K562 (cell line): ENCODE results near the gene WASF2. TPM values are rescaled to one million over a fixed set of nuclear protein-coding genes. Genes with fewer than 3 reads are reported as not detected.

Experiments used
- ATAC-seq: fragments of 200-7000 bp; cut with Tn5 transposase; 3 replicates; pipeline ENCODE4 v1.9.1; 2020; ENCODE audit warnings: moderate library complexity
- BruUV-seq: library from RNA; stranded (reverse); fragments of 400-500 nt; replicated peaks from 2 replicates; lab custom pipeline; 2021; lab: Mats Ljungman, UMichigan
- CTCF ChIA-PET: fragments of 300-600 bp; formaldehyde crosslinking; extraction: SDS; loops from one replicate; lab custom pipeline; 2021; ENCODE audit warnings: low intra/inter-chr PET ratio; lab: Yijun Ruan, JAX
- POLR2A ChIA-PET: fragments of 300-600, 350-650 bp; sonication (Branson Sonifier 250); formaldehyde crosslinking; extraction: SDS; loops from one replicate; lab custom pipeline; 2021; ENCODE audit warnings: antibody characterized with exemption, inconsistent platforms; lab: Yijun Ruan, JAX
- DNase-seq, 4 experiments: peaks; one replicate each; pipeline versions ENCODE4 v3.0.0 to v3.0.0-alpha.2; 2011 to 2018; ENCODE audit warnings: low spot score in 3 of 4, mixed read lengths in 3 of 4; ENCODE audit errors: extremely low read depth in 1 of 4
- FAIRE-seq: peaks from 2 replicates; lab custom pipeline; 2011; peaks lifted over from hg19 to GRCh38; lab: Jason Lieb, UNC
- H2AFZ ChIP-seq: 2 replicates; pipeline ENCODE4 v1.6.0; 2011; ENCODE audit warnings: low read depth, low read length, control low read depth, inconsistent platforms
- H3K27ac ChIP-seq: fragments of 200-600 bp; 3 replicates; pipeline ENCODE4 v1.8.0; 2011; ENCODE audit warnings: low read depth, mild to moderate bottlenecking, control low read depth, inconsistent platforms, low read length, moderate library complexity, mixed read lengths; ENCODE audit errors: extremely low read depth
- H3K27me3 ChIP-seq, 2 experiments: fragments of 300-600 bp in 1 of 2; 2 replicates in 1 of 2; 3 replicates in 1 of 2; pipeline versions ENCODE4 v1.6.0 to v1.8.0; 2011; ENCODE audit warnings: inconsistent platforms in 2 of 2, low read length in 2 of 2, mild to moderate bottlenecking in 1 of 2, mixed read lengths in 1 of 2, moderate library complexity in 1 of 2; ENCODE audit not compliant: control insufficient read depth in 2 of 2, insufficient read depth in 2 of 2
- H3K36me3 ChIP-seq: fragments of 300-600 bp; 3 replicates; pipeline ENCODE4 v1.8.0; 2011; ENCODE audit warnings: mild to moderate bottlenecking, low read length, inconsistent platforms; ENCODE audit not compliant: control insufficient read depth, insufficient read depth
- H3K4me1 ChIP-seq, 2 experiments: fragments of 200-600 bp in 1 of 2; replicated peaks in 1 of 2; 2 replicates in 1 of 2; 3 replicates in 1 of 2; pipeline versions ENCODE4 v1.5.1 to v1.8.0; 2011; ENCODE audit warnings: inconsistent platforms in 2 of 2, low read length in 2 of 2, mild to moderate bottlenecking in 1 of 2, mixed read lengths in 1 of 2, moderate library complexity in 1 of 2; ENCODE audit not compliant: control insufficient read depth in 2 of 2, insufficient read depth in 2 of 2
- H3K4me2 ChIP-seq: 2 replicates; pipeline ENCODE4 v1.6.1; 2011; ENCODE audit warnings: low read length, control low read depth, inconsistent platforms, mixed read lengths; ENCODE audit not compliant: insufficient read depth
- H3K4me3 ChIP-seq: fragments of 200-600 bp; sonication (generic), shearing (Covaris generic); 2 replicates; pipeline ENCODE4 v1.5.1; 2016; ENCODE audit warnings: control low read depth, inconsistent platforms
- H3K79me2 ChIP-seq: fragments of 200-600 bp; 3 replicates; pipeline ENCODE4 v1.8.0; 2011; ENCODE audit warnings: low read length, inconsistent platforms; ENCODE audit not compliant: control insufficient read depth, insufficient read depth
- H3K9ac ChIP-seq, 2 experiments: 2 replicates each; pipeline versions ENCODE4 v1.6.0 to v1.6.1; 2011; ENCODE audit warnings: low read depth in 2 of 2, low read length in 2 of 2, control low read depth in 1 of 2, inconsistent platforms in 1 of 2, mild to moderate bottlenecking in 1 of 2, mixed read lengths in 1 of 2; ENCODE audit not compliant: insufficient read depth in 1 of 2
- H3K9me1 ChIP-seq: one replicate; pipeline ENCODE4 v1.6.0; 2011; ENCODE audit warnings: inconsistent platforms, mild to moderate bottlenecking, low read length, moderate library complexity; ENCODE audit not compliant: control insufficient read depth, insufficient read depth
- H3K9me3 ChIP-seq: replicated peaks from 2 replicates; pipeline ENCODE4 v1.5.1; 2011; ENCODE audit warnings: low read depth, low read length, inconsistent platforms; ENCODE audit not compliant: control insufficient read depth, insufficient read depth
- H4K20me1 ChIP-seq: replicated peaks from 2 replicates; pipeline ENCODE4 v1.6.1; 2011; ENCODE audit warnings: low read length, inconsistent platforms, mixed read lengths; ENCODE audit not compliant: control insufficient read depth, insufficient read depth
- ARID4B ChIP-seq: sonication (generic); formaldehyde crosslinking; IDR thresholded peaks from 2 replicates; pipeline ENCODE4 v1.8.0; 2022; ENCODE audit warnings: mild to moderate bottlenecking, missing genetic modification reagents
- DACH1 ChIP-seq: fragments of 450-650 bp; IDR thresholded peaks from 2 replicates; pipeline ENCODE4 v1.6.1; 2018; ENCODE audit not compliant: partially characterized antibody
- EGR1 ChIP-seq: fragments of 450-650 bp; conservative IDR thresholded peaks from 2 replicates; pipeline ENCODE4 v1.6.1; 2017; ENCODE audit warnings: mild to moderate bottlenecking
- HNRNPLL ChIP-seq: fragments of 200-400 bp; formaldehyde crosslinking; IDR thresholded peaks from 2 replicates; pipeline ENCODE4 v1.6.1; 2017; ENCODE audit warnings: low read length, low read depth, mild to moderate bottlenecking; ENCODE audit not compliant: poor library complexity, severe bottlenecking
- KDM2B ChIP-seq: fragments of 250-450 bp; sonication (Bioruptor Pico); IDR thresholded peaks from 2 replicates; pipeline ENCODE4 v1.8.0; 2021; ENCODE audit warnings: mild to moderate bottlenecking, moderate library complexity
- KDM4B ChIP-seq, 2 experiments: fragments of 450-650 bp in 1 of 2; sonication (generic) in 1 of 2; IDR thresholded peaks; 2 replicates each; pipeline ENCODE4 v1.6.1; 2016 to 2017; ENCODE audit warnings: borderline replicate concordance in 2 of 2, antibody characterized with exemption in 1 of 2, low read depth in 1 of 2, mild to moderate bottlenecking in 1 of 2
- MYNN ChIP-seq, 2 experiments: sonication (generic); formaldehyde crosslinking in 1 of 2; IDR thresholded peaks; 2 replicates each; pipeline versions ENCODE4 v1.5.0 to v1.6.1; 2016 to 2020; ENCODE audit warnings: antibody characterized with exemption in 1 of 2, missing genetic modification reagents in 1 of 2
- NR4A1 ChIP-seq, 2 experiments: fragments of 250-450 bp in 1 of 2; fragments of 450-650 bp in 1 of 2; sonication (Bioruptor Pico) in 1 of 2; IDR thresholded peaks; 2 replicates each; pipeline versions ENCODE4 v1.4.0 to v1.6.1; 2016 to 2020; ENCODE audit warnings: mild to moderate bottlenecking in 2 of 2, missing compliant biosample characterization in 1 of 2, missing genetic modification characterization in 1 of 2, moderate library complexity in 1 of 2
- RBM22 ChIP-seq: fragments of 200-400 bp; formaldehyde crosslinking; IDR thresholded peaks from 2 replicates; pipeline ENCODE4 v1.6.1; 2018; ENCODE audit warnings: low read length, low read depth; ENCODE audit not compliant: poor library complexity, severe bottlenecking
- TCF7 ChIP-seq: sonication (generic); IDR thresholded peaks from 2 replicates; pipeline ENCODE4 v1.6.1; 2016; ENCODE audit warnings: antibody characterized with exemption, borderline replicate concordance
- ZBTB7A ChIP-seq: IDR thresholded peaks from 2 replicates; pipeline ENCODE4 v1.6.1; 2011; ENCODE audit warnings: low read depth, mild to moderate bottlenecking, low read length, moderate library complexity, borderline replicate concordance; ENCODE audit not compliant: control insufficient read depth
- ZNF445 ChIP-seq: fragments of 250-450 bp; sonication (Bioruptor Pico); IDR thresholded peaks from 2 replicates; pipeline ENCODE4 v1.4.0; 2020; ENCODE audit warnings: low read depth, mild to moderate bottlenecking, moderate library complexity
- ZNF583 ChIP-seq: fragments of 250-450 bp; sonication (Bioruptor Pico); IDR thresholded peaks from 2 replicates; pipeline ENCODE4 v1.4.0; 2020
- ZNF766 ChIP-seq: fragments of 200-800 bp; sonication (Bioruptor generic); conservative IDR thresholded peaks from 2 replicates; pipeline ENCODE4 v1.6.1; 2016; ENCODE audit warnings: missing genetic modification characterization, missing compliant biosample characterization
- WGBS: fragments of 100-300 bp; shearing (Covaris generic); methylation state at CpG from one replicate; pipeline ENCODE4 v1.1.6; 2016; ENCODE audit warnings: low coverage, mixed read lengths; ENCODE audit not compliant: insufficient coverage; ENCODE audit errors: missing lambda C conversion rate; 5-methylcytosine and 5-hydroxymethylcytosine counted together
- in situ Hi-C: fragments of 300-500 bp; cut with MboI; formaldehyde crosslinking; loops from 4 replicates; pipeline ENCODE4 v1.15.0; 2018; ENCODE audit warnings: inconsistent platforms, mixed read lengths
- intact Hi-C: fragments of 100-400 bp; cut with micrococcal nuclease; formaldehyde crosslinking; loops from 2 replicates; pipeline ENCODE4 v1.14.2; 2022
- polyA plus RNA-seq, 8 experiments: library from polyadenylated mRNA; depleted of rRNA in 4 of 8; stranded (reverse) in 5 of 8; unstranded in 3 of 8; fragments of >200 nt; fragmentation: Nextera tagmentation in 2 of 8; fragmentation: Illumina TruSeq in 1 of 8; extraction: Ambion mirVana in 2 of 8; extraction: Trizol in 1 of 8; gene quantifications; 2 replicates each; pipeline versions ENCODE4 v1.2.1 to v1.2.3, GENCODE V29; 2011 to 2014; ENCODE audit warnings: inconsistent platforms in 1 of 8, missing spikeins in 1 of 8
- total RNA-seq, 7 experiments: library from RNA; depleted of rRNA in 6 of 7; stranded (reverse); fragments of >200 nt in 6 of 7; fragmentation: Illumina TruSeq in 2 of 7; extraction: Trizol in 2 of 7; gene quantifications; 2 replicates each; pipeline versions ENCODE4 v1.2.1 to v1.2.3, GENCODE V29; 2011 to 2021; ENCODE audit warnings: low replicate concordance in 1 of 7
- TF ChIP-seq, protein P1 (sequence below): fragments of 200-800 bp; sonication (Bioruptor generic); IDR thresholded peaks from 2 replicates; pipeline ENCODE4 v1.6.1; 2017; ENCODE audit warnings: missing genetic modification characterization, missing compliant biosample characterization

WASF2 gene
- total and polyA plus RNA-seq, 9 of the 15 experiments (the other 6 are each of a cell fraction or from before 2014, with no cell fraction given) = 8.2 to 163 (median 31.2) TPM

GRCh38 chr1:27366113-27366410, 123.9 kb downstream of the WASF2 start:
- Histone ChIP-seq H4K20me1 (no peaks in the 10 kb centered on the region; the same call in 1 of the 2 replicates), H3K4me3 (peak overlapping the region; percentile 82), H3K9ac (peak overlapping the region; percentile 85 to 91), H3K36me3 (no peaks in the 10 kb centered on the region), H2AFZ (peak overlapping the region; percentile 92), H3K4me1 (peaks cover 20 to 52% of the 10 kb centered on the region in 2 experiments; a peak in 4 of 5 replicates), H3K27me3 (no peaks in the 10 kb centered on the region), H3K9me3 (no peaks in the 10 kb centered on the region), H3K79me2 (no peaks in the 10 kb centered on the region), H3K27ac (peak overlapping the region; percentile 78), H3K9me1 (no peaks in the 10 kb centered on the region), H3K4me2 (peak overlapping the region; percentile 84)
- WGBS = 1% methylated on average over 29 of the region's 30 CpGs
- in situ Hi-C loops = no loop called here
- DNase-seq (peak; percentile 89 to 93 (median 90)), FAIRE-seq (no peak), ATAC-seq (peak; percentile 81)
- POLR2A ChIA-PET = interaction anchor here (0.6 to 3.3 kb wide), 22 partner anchors 8 to 1215 kb away, joined by 3 to 20 read pairs (median 4); partner anchors contain the start of genes CD164L2, FCN3 and SYTL1
- CTCF ChIA-PET = interaction anchor here (0.6 to 1.0 kb wide), 3 partner anchors 26 to 44 kb away, joined by 4 to 5 read pairs (median 5); partner anchors contain the start of genes GPR3 and TMEM222
- BruUV-seq = no TSS peak
- intact Hi-C loops = loop anchor here (10.0 kb wide), 1 partner anchor 171 kb away; no protein-coding TSS in a partner anchor
- no peak for TF ChIP-seq MYNN (IDR thresholded peaks at IDR 0.05)
- no peak for TF ChIP-seq MYNN (CRISPR knock-in tag; IDR thresholded peaks at IDR 0.05)
- TF ChIP-seq NR4A1 (CRISPR knock-in tag; IDR thresholded peaks at IDR 0.05) = no peak
- TF ChIP-seq NR4A1 (tag; IDR thresholded peaks at IDR 0.05) = no peak
- TF ChIP-seq ZNF445 (CRISPR knock-in tag) = no peak
- no peak for TF ChIP-seq RBM22
- TF ChIP-seq EGR1 = peak; percentile 86
- peak; percentile 10; the same call in 1 of the 2 replicates for TF ChIP-seq ZBTB7A
- peak; percentile 96 for TF ChIP-seq HNRNPLL
- TF ChIP-seq TCF7 = no peak
- no peak for TF ChIP-seq ZNF583
- no peak for TF ChIP-seq ARID4B (CRISPR knock-in tag)
- no peak for TF ChIP-seq KDM2B (CRISPR knock-in tag)
- TF ChIP-seq ZNF766 (CRISPR knock-in tag) = no peak
- no peak for TF ChIP-seq KDM4B (IDR thresholded peaks at IDR 0.05; ENCODE audit: borderline replicate concordance in 2 of 2, low read depth in 1 of 2)
- TF ChIP-seq, protein P1, sequence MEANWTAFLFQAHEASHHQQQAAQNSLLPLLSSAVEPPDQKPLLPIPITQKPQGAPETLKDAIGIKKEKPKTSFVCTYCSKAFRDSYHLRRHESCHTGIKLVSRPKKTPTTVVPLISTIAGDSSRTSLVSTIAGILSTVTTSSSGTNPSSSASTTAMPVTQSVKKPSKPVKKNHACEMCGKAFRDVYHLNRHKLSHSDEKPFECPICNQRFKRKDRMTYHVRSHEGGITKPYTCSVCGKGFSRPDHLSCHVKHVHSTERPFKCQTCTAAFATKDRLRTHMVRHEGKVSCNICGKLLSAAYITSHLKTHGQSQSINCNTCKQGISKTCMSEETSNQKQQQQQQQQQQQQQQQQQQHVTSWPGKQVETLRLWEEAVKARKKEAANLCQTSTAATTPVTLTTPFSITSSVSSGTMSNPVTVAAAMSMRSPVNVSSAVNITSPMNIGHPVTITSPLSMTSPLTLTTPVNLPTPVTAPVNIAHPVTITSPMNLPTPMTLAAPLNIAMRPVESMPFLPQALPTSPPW (CRISPR knock-in tag) = peak; percentile 39; the same call in 1 of the 2 replicates
- no peak for TF ChIP-seq DACH1
